EH (cell line): ENCODE data around the gene PIH1D2.
"Not testable (repeated sequence)": the region's sequence is repeated elsewhere in the genome, so short reads cannot be mapped to it uniquely, and the experiment has no call there.

Experiments used
- DNase-seq: peaks from one replicate; pipeline ENCODE4 v3.0.0-alpha.2; 2015; ENCODE audit warnings: low read depth

Gene PIH1D2

GRCh38 chr11:112073941-112074811 is at the start of gene PIH1D2, which contains the start of gene NKAPD1:
Gene PIH1D2, minus strand, starts transcription at chr11:112074017. Its CDS starts 843 bp downstream, at chr11:112073174.
Gene NKAPD1, plus strand, starts transcription at chr11:112074299. Its CDS starts 1,276 bp downstream, at chr11:112075575.
- peak; percentile 92 for DNase-seq

- no peak for DNase-seq
Observed at GRCh38 chr11:112123129-112123528, 49.3 kb upstream of the PIH1D2 start.

GRCh38 chr11:112121981-112122615 is 48.3 kb upstream of the PIH1D2 start:
- no peak for DNase-seq

GRCh38 chr11:112118176-112118575 is 44.4 kb upstream of the PIH1D2 start:
- DNase-seq: no peak

- DNase-seq: no peak
Observed at GRCh38 chr11:112115386-112115785, 41.6 kb upstream of the PIH1D2 start.

- no peak for DNase-seq
Observed at GRCh38 chr11:112114460-112114859, 40.6 kb upstream of the PIH1D2 start.

- DNase-seq: peak; percentile 75
Observed at GRCh38 chr11:112113539-112114457, 40.0 kb upstream of the PIH1D2 start.

GRCh38 chr11:112106070-112106469 is 32.3 kb upstream of the PIH1D2 start:
- no peak for DNase-seq

- DNase-seq: no peak
Observed at GRCh38 chr11:112103446-112103845, 29.6 kb upstream of the PIH1D2 start.

- DNase-seq: peak; percentile 70
Observed at GRCh38 chr11:112100462-112100861, 26.6 kb upstream of the PIH1D2 start.

- DNase-seq: no peak
Observed at GRCh38 chr11:112097734-112098528, 24.1 kb upstream of the PIH1D2 start.

- peak; percentile 30 for DNase-seq
Observed at GRCh38 chr11:112096194-112096593, 22.4 kb upstream of the PIH1D2 start.

GRCh38 chr11:112095302-112095701 is 21.5 kb upstream of the PIH1D2 start:
- DNase-seq: not testable (repeated sequence)

GRCh38 chr11:112087212-112087611 is 13.4 kb upstream of the PIH1D2 start:
- no peak for DNase-seq

GRCh38 chr11:112086422-112087191 is 12.8 kb upstream of the PIH1D2 start, which contains the start of the genes SDHD and TIMM8B:
Gene SDHD, plus strand, starts transcription at chr11:112086873. Its CDS starts 35 bp downstream, at chr11:112086908.
Gene TIMM8B, minus strand, starts transcription at chr11:112086756. Its CDS starts 33 bp downstream, at chr11:112086723.
- peak; percentile 98 for DNase-seq

- peak; percentile 43 for DNase-seq
Observed at GRCh38 chr11:112085822-112086421, 12.1 kb upstream of the PIH1D2 start.

GRCh38 chr11:112082729-112083128 is 8.9 kb upstream of the PIH1D2 start:
- peak; percentile 50 for DNase-seq

- DNase-seq: no peak
Observed at GRCh38 chr11:112062923-112063322, 10.9 kb downstream of the PIH1D2 start.

- no peak for DNase-seq
Observed at GRCh38 chr11:112058103-112058502, 15.7 kb downstream of the PIH1D2 start.

- no peak for DNase-seq
Observed at GRCh38 chr11:112057170-112057569, 16.6 kb downstream of the PIH1D2 start.
